ENCODE data around the gene CDKAL1.

- TF ChIP-seq ZNF274 (IDR thresholded peaks at IDR 0.05; ENCODE audit: low read depth, low read length) = no peak
- no peak for TF ChIP-seq YY1 (IDR thresholded peaks at IDR 0.05; ENCODE audit: insufficient read depth, insufficient read length)
- TF ChIP-seq SUZ12 (IDR thresholded peaks at IDR 0.05; ENCODE audit: extremely low read depth, insufficient read depth, insufficient read length) = no peak
Measured at GRCh38 chr6:20706939-20707485, 172.8 kb downstream of the CDKAL1 start.
